Stimulated activated CD4-positive, alpha-beta T cell treated with anti-CD3 and anti-CD28 coated beads, Interleukin-2, amount 100 ng/mL, for 24 hours (primary cell): ENCODE results near the gene AKAP10.
A peak's percentile ranks its signal among the peaks of the same experiment; 100 is the strongest.
"Not testable (repeated sequence)": the region's sequence is repeated elsewhere in the genome, so short reads cannot be mapped to it uniquely, and the experiment has no call there.

Source experiments
- DNase-seq, 2 donors: peaks; one replicate each; pipeline ENCODE4 v3.0.0-alpha.2; 2020

The AKAP10 gene

DNA sequence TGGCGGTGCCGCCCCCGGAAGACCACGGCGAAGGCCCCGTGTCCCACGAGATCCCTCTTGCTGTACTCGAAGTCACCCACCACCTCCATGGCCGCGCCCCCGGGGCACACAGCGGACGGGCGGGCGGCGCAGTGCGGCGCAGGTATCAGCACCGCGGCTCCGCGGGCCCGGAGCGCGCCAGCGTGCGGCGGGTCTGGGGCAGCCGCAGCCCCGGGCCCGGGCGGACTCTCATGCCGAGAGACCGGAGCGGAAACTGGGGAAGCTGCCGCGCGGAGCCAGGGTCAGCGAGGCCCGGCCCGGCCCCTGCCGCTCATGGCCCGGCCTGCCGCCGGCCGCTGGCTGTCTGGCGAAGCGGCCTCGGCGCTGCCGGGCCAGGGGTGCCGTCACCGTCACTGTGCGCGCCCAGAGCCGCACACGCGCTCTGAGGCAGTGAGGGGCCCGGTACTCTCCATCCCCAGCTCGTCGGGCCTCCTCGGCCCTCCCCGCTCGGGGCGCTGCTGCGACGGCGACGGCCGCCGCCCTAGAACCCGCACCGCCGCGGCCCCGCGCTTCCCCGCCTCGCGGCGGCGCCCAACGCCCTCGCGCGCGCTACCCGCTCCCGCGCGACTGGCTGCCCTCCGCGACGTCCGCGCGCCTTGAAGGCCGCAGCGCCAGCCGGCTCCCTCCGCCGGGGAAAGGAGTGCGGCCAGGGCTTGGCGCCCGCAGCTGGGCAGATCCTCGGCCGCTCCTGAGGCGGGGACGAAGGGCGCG, 110.1 kb downstream of the AKAP10 start, which contains the start of gene ULK2:
ULK2 (minus strand) TSS at position 608 of the 750 bp plus-strand sequence; CDS start at position 89, 519 bp downstream.
- peak; percentile 54 to 64 for DNase-seq

- peak; percentile 48 to 61 for DNase-seq
Measured at GRCh38 chr17:19867079-19867328, 110.6 kb downstream of the AKAP10 start.

GRCh38 chr17:19865021-19865420, 112.6 kb downstream of the AKAP10 start:
- DNase-seq = no peak

DNA sequence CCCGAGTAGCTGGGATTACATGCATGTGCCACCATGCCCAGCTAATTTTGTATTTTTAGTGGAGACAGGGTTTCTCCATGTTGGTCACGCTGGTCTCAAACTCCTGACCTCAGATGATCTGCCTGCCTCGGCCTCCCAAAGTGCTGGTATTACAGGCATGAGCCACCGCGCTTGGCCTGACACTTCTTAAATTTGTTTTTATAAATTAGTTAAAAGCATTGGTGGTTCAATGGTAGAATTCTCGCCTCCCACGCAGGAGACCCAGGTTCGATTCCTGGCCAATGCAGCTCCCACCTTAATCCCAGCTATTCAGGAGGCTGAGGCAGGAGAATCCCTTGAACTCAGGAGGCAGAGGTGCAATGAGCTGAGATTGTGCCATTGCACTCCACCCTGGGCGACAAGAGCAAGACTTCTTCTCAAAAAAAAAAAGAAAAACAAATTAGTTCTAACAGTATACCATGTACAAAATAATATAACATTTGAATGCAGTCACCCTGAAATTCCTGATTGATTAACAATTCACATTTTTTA, 116.9 kb downstream of the AKAP10 start:
- not testable (repeated sequence) for DNase-seq

- no peak for DNase-seq
Measured at GRCh38 chr17:19857640-19858039, 120.0 kb downstream of the AKAP10 start.
